ENCODE measurements around the gene EIF5.

Gene EIF5

GRCh38 chr14:103393676-103394626 lies 59.9 kb downstream of the EIF5 start:
- DNase-seq (ENCODE audit: low read depth) = no peak
